IMR-90 (cell line): ENCODE data around the gene CDCP1. TPM values are rescaled to one million over a fixed set of nuclear protein-coding genes. Genes with fewer than 3 reads are reported as not detected.

Experiments
- ATAC-seq: fragments of 200-7000 bp; cut with Tn5 transposase; 2 replicates; pipeline ENCODE4 v1.9.1; 2020; ENCODE audit warnings: low read depth, mild to moderate bottlenecking, moderate library complexity
- BruUV-seq: library from RNA; stranded (reverse); fragments of 400-500 nt; replicated peaks from 2 replicates; lab custom pipeline; 2021; lab: Mats Ljungman, UMichigan
- CTCF ChIA-PET: fragments of 300-600 bp; formaldehyde crosslinking; extraction: SDS; loops from one replicate; lab custom pipeline; 2021; ENCODE audit warnings: antibody characterized with exemption; lab: Yijun Ruan, JAX
- POLR2A ChIA-PET: fragments of 300-600 bp; sonication (Branson Sonifier 250); formaldehyde crosslinking; loops from one replicate; lab custom pipeline; 2022; ENCODE audit warnings: antibody characterized with exemption; ENCODE audit not compliant: unreplicated experiment; lab: Charles Lee
- DNase-seq: peaks from one replicate; pipeline ENCODE4 v3.0.0; 2013
- H2AFZ ChIP-seq: replicated peaks from 2 replicates; pipeline ENCODE3; 2013; ENCODE audit warnings: low read length, mild to moderate bottlenecking; ENCODE audit not compliant: poor library complexity
- H2AK5ac ChIP-seq: 2 replicates; pipeline ENCODE4 v1.6.1; 2013; ENCODE audit warnings: low read depth, low read length, inconsistent platforms
- H2AK9ac ChIP-seq: replicated peaks from 2 replicates; pipeline ENCODE3; 2013; ENCODE audit warnings: mild to moderate bottlenecking, low read depth, low read length, moderate library complexity; ENCODE audit not compliant: poor library complexity
- H2BK120ac ChIP-seq: 2 replicates; pipeline ENCODE4 v1.6.1; 2013; ENCODE audit warnings: low read depth, low read length, inconsistent platforms
- H2BK15ac ChIP-seq: 3 replicates; pipeline ENCODE4 v1.6.1; 2013; ENCODE audit warnings: low read depth, low read length, inconsistent platforms
- H2BK20ac ChIP-seq: 2 replicates; pipeline ENCODE4 v1.6.1; 2013; ENCODE audit warnings: low read depth, mild to moderate bottlenecking, inconsistent platforms, low read length, moderate library complexity
- H2BK5ac ChIP-seq: 2 replicates; pipeline ENCODE4 v1.6.1; 2013; ENCODE audit warnings: mild to moderate bottlenecking, low read depth, low read length, inconsistent platforms; ENCODE audit not compliant: poor library complexity, severe bottlenecking
- H3K14ac ChIP-seq: replicated peaks from 2 replicates; pipeline ENCODE4 v1.6.1; 2013; ENCODE audit warnings: low read depth, low read length, inconsistent platforms
- H3K18ac ChIP-seq: 2 replicates; pipeline ENCODE4 v1.6.1; 2013; ENCODE audit warnings: low read depth, low read length, control low read depth
- H3K23ac ChIP-seq: 2 replicates; pipeline ENCODE4 v1.6.1; 2013; ENCODE audit warnings: low read depth, low read length, inconsistent platforms
- H3K27ac ChIP-seq: 2 replicates; pipeline ENCODE4 v1.5.1; 2013; ENCODE audit warnings: mild to moderate bottlenecking, control low read depth, low read length; ENCODE audit not compliant: insufficient read depth
- H3K27me3 ChIP-seq: 2 replicates; pipeline ENCODE4 v1.6.1; 2013; ENCODE audit warnings: low read length; ENCODE audit not compliant: control insufficient read depth, insufficient read depth
- H3K36me3 ChIP-seq: 2 replicates; pipeline ENCODE4 v1.6.1; 2013; ENCODE audit warnings: low read length, mixed read lengths; ENCODE audit not compliant: control insufficient read depth, insufficient read depth
- H3K4ac ChIP-seq: 2 replicates; pipeline ENCODE4 v1.6.1; 2013; ENCODE audit warnings: low read depth, low read length, inconsistent platforms
- H3K4me1 ChIP-seq: 2 replicates; pipeline ENCODE4 v1.6.1; 2013; ENCODE audit warnings: low read length, mixed read lengths; ENCODE audit not compliant: control insufficient read depth, insufficient read depth
- H3K4me2 ChIP-seq: 2 replicates; pipeline ENCODE4 v1.6.1; 2013; ENCODE audit warnings: low read depth, mild to moderate bottlenecking, control low read depth, low read length, moderate library complexity
- H3K4me3 ChIP-seq: 2 replicates; pipeline ENCODE4 v1.5.1; 2013; ENCODE audit warnings: low read depth, mild to moderate bottlenecking, control low read depth, low read length, moderate library complexity; ENCODE audit not compliant: insufficient read depth
- H3K56ac ChIP-seq: 2 replicates; pipeline ENCODE4 v1.6.1; 2013; ENCODE audit warnings: low read length, inconsistent platforms; ENCODE audit not compliant: insufficient read depth; ENCODE audit errors: extremely low read depth
- H3K79me1 ChIP-seq, 2 experiments: 2 replicates each; pipeline ENCODE4 v1.6.1; 2013; ENCODE audit warnings: low read length in 2 of 2, inconsistent platforms in 1 of 2, low read depth in 1 of 2
- H3K9ac ChIP-seq: 2 replicates; pipeline ENCODE4 v1.6.1; 2013; ENCODE audit warnings: low read depth, low read length, control low read depth
- H3K9me1 ChIP-seq: 2 replicates; pipeline ENCODE4 v1.6.1; 2013; ENCODE audit warnings: low read length, inconsistent platforms; ENCODE audit not compliant: insufficient read depth
- H3K9me3 ChIP-seq: 2 replicates; pipeline ENCODE4 v1.6.1; 2013; ENCODE audit warnings: low read length; ENCODE audit not compliant: control insufficient read depth, insufficient read depth
- H4K20me1 ChIP-seq: 2 replicates; pipeline ENCODE4 v1.6.1; 2013; ENCODE audit warnings: low read length, inconsistent platforms; ENCODE audit not compliant: insufficient read depth
- H4K5ac ChIP-seq: 2 replicates; pipeline ENCODE4 v1.6.1; 2013; ENCODE audit warnings: mild to moderate bottlenecking, low read depth, low read length, control low read depth
- H4K8ac ChIP-seq, 2 experiments: 2 replicates each; pipeline ENCODE4 v1.6.1; 2013; ENCODE audit warnings: low read depth in 2 of 2, low read length in 2 of 2, control low read depth in 1 of 2, inconsistent platforms in 1 of 2
- H4K91ac ChIP-seq: 2 replicates; pipeline ENCODE4 v1.6.1; 2013; ENCODE audit warnings: low read depth, low read length, inconsistent platforms; ENCODE audit not compliant: insufficient read depth
- FOS ChIP-seq: fragments of 150-350 bp; IDR thresholded peaks from 2 replicates; pipeline ENCODE4 v1.6.1; 2016; ENCODE audit warnings: low read depth, low read length
- RCOR1 ChIP-seq: IDR thresholded peaks from 2 replicates; pipeline ENCODE4 v1.6.1; 2012; ENCODE audit warnings: mild to moderate bottlenecking, low read length, improper control_type of control experiment; ENCODE audit not compliant: insufficient replicate concordance
- USF2 ChIP-seq: fragments of 150-350 bp; IDR thresholded peaks from 2 replicates; pipeline ENCODE4 v1.6.1; 2017; ENCODE audit warnings: mild to moderate bottlenecking, antibody characterized with exemption, low read length, low read depth
- WGBS, 2 experiments: methylation state at CpG; one replicate each; pipeline versions ENCODE4 v1.1.5 to v1.1.7; 2013; ENCODE audit warnings: missing lambda C conversion rate in 2 of 2; ENCODE audit not compliant: insufficient read length in 1 of 2; ENCODE audit errors: extremely low coverage in 2 of 2; 5-methylcytosine and 5-hydroxymethylcytosine counted together
- dilution Hi-C: fragments of 300-500 bp; cut with HindIII; formaldehyde crosslinking; loops from one replicate; pipeline ENCODE4 v1.14.3; 2018; ENCODE audit warnings: low sequenced_read_pairs; ENCODE audit not compliant: unreplicated experiment
- in situ Hi-C: fragments of 300-500 bp; cut with MboI; formaldehyde crosslinking; loops from 3 replicates; pipeline ENCODE4 v1.14.3; 2019; ENCODE audit warnings: low sequenced_read_pairs, inconsistent platforms, mixed read lengths
- intact Hi-C: fragments of 100-400 bp; cut with micrococcal nuclease; formaldehyde crosslinking; loops from 2 replicates; pipeline ENCODE4 v1.10.0; 2022
- polyA plus RNA-seq, 3 experiments: library from polyadenylated mRNA; depleted of rRNA; stranded (reverse); fragments of >200 nt; gene quantifications; 2 replicates each; pipeline ENCODE4 v1.2.3, GENCODE V29; 2012; ENCODE audit warnings: low replicate concordance in 1 of 3
- total RNA-seq: library from RNA; depleted of rRNA; stranded (reverse); fragments of >200 nt; gene quantifications from 2 replicates; pipeline ENCODE4 v1.2.3, GENCODE V29; 2012
- TF ChIP-seq, protein P1 (sequence below): fragments of 150-350 bp; IDR thresholded peaks from 2 replicates; pipeline ENCODE4 v1.6.1; 2016; ENCODE audit warnings: low read depth, mild to moderate bottlenecking, low read length, moderate library complexity, borderline replicate concordance

The CDCP1 gene
- total and polyA plus RNA-seq, 2 of the 4 experiments (the other 2 are of a cell fraction), result 2.5 to 3.8 TPM

GRCh38 chr3:45051685-45052084 is 94.5 kb downstream of the CDCP1 start:
- TF ChIP-seq, protein P1, sequence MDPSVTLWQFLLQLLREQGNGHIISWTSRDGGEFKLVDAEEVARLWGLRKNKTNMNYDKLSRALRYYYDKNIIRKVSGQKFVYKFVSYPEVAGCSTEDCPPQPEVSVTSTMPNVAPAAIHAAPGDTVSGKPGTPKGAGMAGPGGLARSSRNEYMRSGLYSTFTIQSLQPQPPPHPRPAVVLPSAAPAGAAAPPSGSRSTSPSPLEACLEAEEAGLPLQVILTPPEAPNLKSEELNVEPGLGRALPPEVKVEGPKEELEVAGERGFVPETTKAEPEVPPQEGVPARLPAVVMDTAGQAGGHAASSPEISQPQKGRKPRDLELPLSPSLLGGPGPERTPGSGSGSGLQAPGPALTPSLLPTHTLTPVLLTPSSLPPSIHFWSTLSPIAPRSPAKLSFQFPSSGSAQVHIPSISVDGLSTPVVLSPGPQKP, result no peak
- TF ChIP-seq USF2 (no peak), RCOR1 (no peak), FOS (no peak)
- dilution Hi-C loops (no loop called here), intact Hi-C loops (no loop called here), in situ Hi-C loops (no loop called here)
- ChIA-PET POLR2A (no interaction called here), CTCF (no interaction called here)
- DNase-seq, result no peak
- H4K5ac ChIP-seq, result peak overlapping the region; percentile 1; the same call in 1 of the 2 replicates
- peak overlapping the region in 1 of 2 experiments; percentile 35; a peak in 1 of 4 replicates for H4K8ac ChIP-seq
- H3K56ac ChIP-seq, result no peak overlapping the region
- no peak overlapping the region for H3K27ac ChIP-seq
- peak overlapping the region; percentile 57 for H3K4ac ChIP-seq
- no peaks in the 10 kb centered on the region for H3K36me3 ChIP-seq
- no CpG with 5 or more reads among the region's 6 CpGs for WGBS, 2 experiments
- BruUV-seq, result no TSS peak
- H2BK15ac ChIP-seq, result peak overlapping the region; percentile 54; the same call in 1 of the 3 replicates
- no peaks in the 10 kb centered on the region for H4K20me1 ChIP-seq
- no peak overlapping the region for H3K4me3 ChIP-seq
- H3K27me3 ChIP-seq, result no peaks in the 10 kb centered on the region
- peak overlapping the region; percentile 50; the same call in 1 of the 2 replicates for H2BK20ac ChIP-seq
- peaks cover 12% of the 10 kb centered on the region for H3K4me1 ChIP-seq
- H3K18ac ChIP-seq, result peak overlapping the region; percentile 9; the same call in 1 of the 2 replicates
- no peak for ATAC-seq
- peaks cover 3 to 7% of the 10 kb centered on the region in 2 experiments for H3K79me1 ChIP-seq
- H2AK9ac ChIP-seq, result no peak overlapping the region
- H3K9me3 ChIP-seq, result no peaks in the 10 kb centered on the region
- H3K14ac ChIP-seq, result no peak overlapping the region
- peak overlapping the region; percentile 50; the same call in 1 of the 2 replicates for H4K91ac ChIP-seq
- H3K4me2 ChIP-seq, result no peak overlapping the region
- H2BK5ac ChIP-seq, result peak overlapping the region; percentile 11
- peaks cover 10% of the 10 kb centered on the region for H3K9me1 ChIP-seq
- H3K23ac ChIP-seq, result no peak overlapping the region
- no peak overlapping the region for H2AFZ ChIP-seq
- peak overlapping the region; percentile 54 for H2BK120ac ChIP-seq
- no peak overlapping the region for H3K9ac ChIP-seq
- peak overlapping the region; percentile 88 for H2AK5ac ChIP-seq
